ENCODE results near the gene SARDH. TPM values are rescaled to one million over a fixed set of nuclear protein-coding genes. Genes with fewer than 3 reads are reported as not detected.

SARDH gene
- total and polyA plus RNA-seq, 2 of the 13 experiments (the other 11 are each of a cell fraction or from before 2014, with no cell fraction given), result 11.6 to 34.9 TPM

- TF ChIP-seq ZNF501 (CRISPR knock-in tag; IDR thresholded peaks at IDR 0.05), result peak; percentile 64; the same call in 1 of the 2 replicates
- TF ChIP-seq RNF219 (CRISPR knock-in tag; IDR thresholded peaks at IDR 0.05), result no peak
- no peak; the same call in 1 of the 2 replicates for TF ChIP-seq FOXP4 (CRISPR knock-in tag; IDR thresholded peaks at IDR 0.05)
- TF ChIP-seq MBD4 (IDR thresholded peaks at IDR 0.05; ENCODE audit: borderline replicate concordance, low read length), result no peak
- TF ChIP-seq MLX (CRISPR knock-in tag; IDR thresholded peaks at IDR 0.05), result no peak
- TF ChIP-seq SALL2 (CRISPR knock-in tag; IDR thresholded peaks at IDR 0.05), result 0 out of 2 replicates have a peak, but pooled peaks have one; percentile 17
- no peak for TF ChIP-seq ZNF264 (CRISPR knock-in tag; IDR thresholded peaks at IDR 0.05)
- TF ChIP-seq THRA (CRISPR knock-in tag; IDR thresholded peaks at IDR 0.05; ENCODE audit: borderline replicate concordance), result peak; percentile 74
- TF ChIP-seq HHEX (CRISPR knock-in tag; IDR thresholded peaks at IDR 0.05), result no peak
- TF ChIP-seq ZNF557 (CRISPR knock-in tag; IDR thresholded peaks at IDR 0.05), result no peak
- TF ChIP-seq ZNF770 (CRISPR knock-in tag; IDR thresholded peaks at IDR 0.05), result peak; percentile 50; the same call in 1 of the 2 replicates
- peak; percentile 57; the same call in 1 of the 2 replicates for TF ChIP-seq ZBTB26 (CRISPR knock-in tag; IDR thresholded peaks at IDR 0.05; ENCODE audit: borderline replicate concordance)
- TF ChIP-seq ZNF33A (CRISPR knock-in tag; IDR thresholded peaks at IDR 0.05; ENCODE audit: borderline replicate concordance), result no peak
- no peak for TF ChIP-seq ZNF841 (CRISPR knock-in tag; IDR thresholded peaks at IDR 0.05; ENCODE audit: borderline replicate concordance)
- TF ChIP-seq SETDB1 (CRISPR knock-in tag; IDR thresholded peaks at IDR 0.05; ENCODE audit: borderline replicate concordance), result no peak
- TF ChIP-seq ZNF101 (CRISPR knock-in tag; IDR thresholded peaks at IDR 0.05; ENCODE audit: borderline replicate concordance, low read depth), result no peak
- no peak for TF ChIP-seq HOXD1 (CRISPR knock-in tag; IDR thresholded peaks at IDR 0.05)
- TF ChIP-seq MZF1 (CRISPR knock-in tag; IDR thresholded peaks at IDR 0.05; ENCODE audit: borderline replicate concordance), result 0 out of 2 replicates have a peak, but pooled peaks have one; percentile 27
Observed at GRCh38 chr9:133737774-133738639, at the start of gene SARDH (continued).
